Effector CD8-positive, alpha-beta T cell (primary cell): ENCODE data around the gene BMPR2.

ENCODE experiments used
- DNase-seq: peaks from one replicate; lab custom pipeline; 2025; lab: John Stamatoyannopoulos, UW

Gene BMPR2

DNA sequence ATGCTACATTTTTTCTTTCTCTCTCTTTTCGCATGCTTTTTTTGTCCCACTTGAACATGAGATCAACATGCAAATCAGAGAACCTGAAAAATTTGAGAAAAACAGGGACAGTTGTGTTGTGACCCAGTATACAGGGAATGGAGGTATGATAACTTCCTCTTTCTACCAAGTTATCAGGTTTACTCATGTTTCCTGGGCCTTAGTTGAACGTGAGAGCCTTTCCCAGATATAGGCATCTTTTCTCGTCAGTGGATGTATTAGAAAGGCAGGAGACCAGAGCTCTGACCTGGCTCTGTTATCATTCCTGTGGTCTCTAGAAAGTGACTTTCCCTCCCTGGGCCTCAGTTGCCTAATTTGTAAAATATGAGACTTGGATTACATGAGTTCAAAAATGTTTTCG lies 228.6 kb downstream of the BMPR2 start:
- DNase-seq = no peak

DNA sequence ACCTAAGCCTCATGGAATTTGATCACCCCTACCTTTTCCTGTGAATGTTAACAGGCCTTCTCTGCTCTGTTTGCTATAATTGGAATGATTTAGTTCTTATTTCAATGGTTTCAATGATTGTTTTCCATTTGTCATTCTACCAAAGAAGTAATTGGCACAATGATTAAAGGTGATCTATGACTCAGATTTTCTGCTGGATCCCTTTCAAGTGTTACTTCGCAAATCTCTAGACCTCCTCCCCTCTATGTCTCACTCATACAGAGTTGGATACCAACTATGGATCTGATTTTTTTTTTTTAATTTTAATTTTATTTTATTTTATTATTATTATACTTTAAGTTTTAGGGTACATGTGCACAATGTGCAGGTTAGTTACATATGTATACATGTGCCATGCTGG lies 229.0 kb downstream of the BMPR2 start:
- DNase-seq = no peak

DNA sequence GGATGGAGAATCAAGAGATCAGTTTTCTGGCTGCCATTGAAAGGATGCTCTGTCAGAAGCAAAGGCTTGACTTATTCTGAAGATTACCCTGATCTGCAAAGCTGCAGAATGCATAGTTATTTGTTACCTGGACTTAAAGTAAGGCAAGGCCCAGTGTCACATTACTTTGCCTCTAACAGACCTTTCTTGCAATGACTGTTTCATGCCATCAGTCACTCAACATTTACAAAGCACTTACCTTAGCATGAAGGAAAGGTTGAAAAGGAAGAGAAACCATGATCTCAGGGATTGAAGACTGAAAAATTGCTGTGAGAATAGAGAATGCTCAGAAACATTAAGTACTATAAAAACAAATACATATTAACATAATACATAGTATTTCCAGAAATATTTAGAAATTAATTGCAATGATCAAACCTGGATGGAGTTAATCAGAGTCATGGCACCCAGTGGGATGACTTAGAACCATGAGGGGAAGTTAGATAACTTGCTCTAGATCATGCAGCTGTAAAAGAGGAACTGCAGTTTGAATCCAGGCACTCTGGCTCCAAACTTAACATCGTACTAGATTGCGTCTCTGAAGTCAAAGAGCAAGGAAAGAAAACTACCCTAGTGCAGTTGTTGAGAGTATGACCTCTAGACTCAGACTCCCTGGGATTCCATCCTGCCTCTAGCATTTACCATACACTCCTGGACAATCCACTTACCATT lies 232.2 kb downstream of the BMPR2 start:
- DNase-seq = no peak

DNA sequence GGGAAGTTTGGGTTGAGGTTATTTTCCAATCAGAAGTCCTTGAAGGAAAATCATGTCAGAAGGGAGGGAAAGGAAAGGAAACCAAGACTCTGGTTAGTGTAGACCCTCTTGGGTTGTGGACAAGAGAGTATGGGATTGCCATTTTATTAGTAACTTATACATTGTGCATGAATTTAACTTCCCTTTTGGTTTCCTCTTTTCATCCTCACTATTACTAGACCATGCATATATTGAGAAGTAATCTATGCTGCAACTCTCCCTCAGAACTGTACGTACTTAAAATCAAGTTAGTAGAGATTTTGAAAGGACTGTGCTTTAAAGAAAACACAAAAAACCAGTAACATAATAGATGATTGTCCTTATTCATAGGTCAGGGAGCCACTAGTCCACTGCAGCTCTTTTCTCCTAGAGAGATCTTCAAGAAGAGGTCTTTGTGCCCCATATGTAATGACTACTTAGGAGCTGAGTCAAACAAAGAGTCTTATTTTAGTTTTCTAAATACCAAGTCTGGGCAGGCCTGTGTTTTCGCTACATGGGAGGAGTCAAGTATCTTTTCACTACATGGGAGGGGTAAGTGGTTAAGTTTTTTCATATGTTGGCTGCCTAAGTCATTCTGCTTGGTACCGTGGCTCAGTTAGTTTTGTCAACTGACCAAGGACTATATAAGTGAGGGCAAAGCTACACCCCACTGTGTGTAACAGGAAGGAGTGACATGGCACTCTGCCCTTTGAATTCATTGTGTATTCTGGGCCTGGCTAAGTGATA lies 233.4 kb downstream of the BMPR2 start:
- no peak for DNase-seq

DNA sequence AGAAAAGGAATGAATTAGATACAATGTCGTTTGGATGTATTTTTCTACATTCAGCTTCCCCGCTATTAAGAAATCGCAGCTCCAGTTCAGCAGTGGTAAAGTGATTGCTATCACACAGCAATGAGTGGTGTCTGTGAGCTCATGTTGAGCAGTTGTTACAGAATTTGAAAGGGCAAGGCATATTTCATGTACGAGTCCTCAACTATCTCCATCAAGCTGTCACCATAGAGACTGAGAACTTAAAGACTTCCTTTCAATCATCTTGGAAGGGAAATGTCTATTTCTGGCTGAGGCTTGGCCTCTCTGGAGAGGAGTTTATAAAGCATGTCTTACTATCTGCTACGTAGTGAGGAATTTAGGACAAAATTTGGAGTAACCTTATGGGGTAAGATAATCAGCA lies 234.3 kb downstream of the BMPR2 start:
- no peak for DNase-seq

DNA sequence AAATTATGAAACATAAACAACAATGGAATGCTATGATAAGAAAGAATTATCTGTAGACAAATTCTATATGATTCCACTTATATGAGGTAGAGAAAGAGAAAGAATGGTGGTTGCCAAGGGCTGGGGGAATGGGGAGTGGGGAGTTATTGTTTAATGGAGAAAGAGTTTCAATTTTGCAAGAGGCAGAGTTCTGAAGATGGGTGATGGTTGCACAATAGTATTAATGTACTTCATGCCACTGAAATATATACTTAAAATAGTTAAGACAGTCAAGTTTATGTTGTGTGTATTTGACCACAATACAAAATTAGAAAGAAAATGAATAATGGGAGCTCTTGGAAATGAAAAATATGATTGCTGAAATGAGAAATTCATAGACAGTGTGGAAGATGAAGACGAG lies 236.0 kb downstream of the BMPR2 start:
- DNase-seq = no peak

DNA sequence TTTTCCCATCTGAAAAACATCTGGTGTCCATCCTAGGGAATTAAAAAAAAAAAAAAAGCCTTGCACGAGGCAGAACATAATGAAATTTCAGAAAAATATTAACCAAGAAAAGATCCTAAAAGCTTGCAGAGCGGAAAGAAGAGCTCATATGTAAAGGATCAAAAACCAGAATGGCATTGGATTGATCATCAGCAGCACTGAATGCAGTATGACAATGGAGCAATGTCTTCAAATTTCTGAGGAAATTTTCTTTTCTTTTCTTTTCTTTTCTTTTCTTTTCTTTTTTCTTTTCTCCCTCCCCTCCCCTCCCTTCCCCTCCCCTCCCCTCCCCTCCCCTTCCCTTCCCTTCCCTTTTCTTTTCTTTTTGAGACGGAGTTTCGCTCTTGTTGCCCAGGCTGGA lies 237.4 kb downstream of the BMPR2 start:
- DNase-seq = no peak
